ENCODE measurements around the gene LEMD1.
A peak's percentile ranks its signal among the peaks of the same experiment; 100 is the strongest.
"Not testable (repeated sequence)": the region's sequence is repeated elsewhere in the genome, so short reads cannot be mapped to it uniquely, and the experiment has no call there.

The LEMD1 gene

GRCh38 chr1:205375835-205376545 is 45.9 kb downstream of the LEMD1 start:
- DNase-seq: no peak

- no peak for DNase-seq
Measured at GRCh38 chr1:205374210-205375078, 47.4 kb downstream of the LEMD1 start.

GRCh38 chr1:205373798-205374175 is 48.1 kb downstream of the LEMD1 start:
- no peak for DNase-seq

GRCh38 chr1:205373022-205373797 is 48.6 kb downstream of the LEMD1 start:
- DNase-seq: no peak

- DNase-seq: no peak
Measured at GRCh38 chr1:205371871-205372660, 49.8 kb downstream of the LEMD1 start.

GRCh38 chr1:205370780-205371179 is 51.1 kb downstream of the LEMD1 start:
- no peak for DNase-seq

GRCh38 chr1:205369701-205370123 is 52.1 kb downstream of the LEMD1 start:
- no peak for DNase-seq

- DNase-seq: no peak
Measured at GRCh38 chr1:205368478-205368877, 53.4 kb downstream of the LEMD1 start.

- no peak for DNase-seq
Measured at GRCh38 chr1:205365945-205366463, 55.9 kb downstream of the LEMD1 start.

GRCh38 chr1:205365086-205365485 is 56.8 kb downstream of the LEMD1 start:
- not testable (repeated sequence) for DNase-seq

GRCh38 chr1:205360891-205361290 is 61.0 kb downstream of the LEMD1 start:
- no peak for DNase-seq

GRCh38 chr1:205359771-205360565 is 61.9 kb downstream of the LEMD1 start:
- no peak for DNase-seq

- DNase-seq: no peak
Measured at GRCh38 chr1:205358579-205358978, 63.3 kb downstream of the LEMD1 start.

- DNase-seq: no peak
Measured at GRCh38 chr1:205357567-205357966, 64.3 kb downstream of the LEMD1 start.

- no peak for DNase-seq
Measured at GRCh38 chr1:205356440-205357139, 65.3 kb downstream of the LEMD1 start, which contains the start of gene KLHDC8A. KLHDC8A (minus strand) TSS chr1:205356922; CDS start chr1:205343604, 13,318 bp downstream.

- no peak for DNase-seq
Measured at GRCh38 chr1:205355075-205355453, 66.8 kb downstream of the LEMD1 start.

- DNase-seq: peak; percentile 37
Measured at GRCh38 chr1:205354259-205355074, 67.4 kb downstream of the LEMD1 start.

GRCh38 chr1:205353612-205354011 is 68.2 kb downstream of the LEMD1 start:
- no peak for DNase-seq

- no peak for DNase-seq
Measured at GRCh38 chr1:205353191-205353590, 68.7 kb downstream of the LEMD1 start.
